ENCODE data around the gene RDH8. TPM values are rescaled to one million over a fixed set of nuclear protein-coding genes. Genes with fewer than 3 reads are reported as not detected.
"Not testable (repeated sequence)": the region's sequence is repeated elsewhere in the genome, so short reads cannot be mapped to it uniquely, and the experiment has no call there.

Gene RDH8
- total RNA-seq, 1 experiment from 2014 or later, result not detected

- DNase-seq (ENCODE audit: low read depth), result no peak
Measured at GRCh38 chr19:10005632-10006334, 7.5 kb upstream of the RDH8 start.

- peak; percentile 68 for DNase-seq (ENCODE audit: low read depth)
Measured at GRCh38 chr19:10006335-10006708, 7.0 kb upstream of the RDH8 start.

GRCh38 chr19:10006752-10007323 is 6.4 kb upstream of the RDH8 start:
- no peak for DNase-seq (ENCODE audit: low read depth)

- DNase-seq (ENCODE audit: low read depth), result peak; percentile 79
Measured at GRCh38 chr19:10007371-10008183, 5.7 kb upstream of the RDH8 start.

DNA sequence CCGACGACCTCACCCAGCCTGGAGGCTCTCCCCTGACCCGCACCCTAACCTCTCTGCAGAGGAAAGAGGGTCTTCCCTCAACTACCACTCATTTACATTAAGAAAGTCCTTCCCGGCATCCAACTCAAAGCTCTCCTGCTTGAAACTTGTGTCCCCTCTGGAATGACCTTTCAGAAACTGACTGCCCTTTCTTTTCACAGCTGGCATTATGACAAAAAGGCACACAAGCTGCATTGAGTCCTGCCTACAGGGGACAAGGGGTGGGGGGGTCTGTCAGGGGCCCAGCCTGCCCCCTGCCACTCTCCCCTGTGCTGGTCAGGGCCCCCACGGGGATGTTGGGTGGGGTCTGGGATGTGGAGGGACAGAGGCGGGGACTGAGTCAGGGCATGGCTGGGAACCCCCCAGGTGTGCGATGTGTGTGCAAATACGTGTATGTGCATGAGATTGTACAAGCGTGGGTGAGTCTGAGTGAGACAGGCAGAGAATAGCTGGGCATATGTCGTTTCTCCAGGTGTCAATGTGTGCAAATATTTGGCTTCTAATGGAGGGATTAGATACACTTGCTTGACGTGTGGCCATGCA is 5.0 kb upstream of the RDH8 start:
- DNase-seq (ENCODE audit: low read depth), result no peak

- no peak for DNase-seq (ENCODE audit: low read depth)
Measured at GRCh38 chr19:10009714-10010224, 3.5 kb upstream of the RDH8 start.

GRCh38 chr19:10010247-10010691 is 3.0 kb upstream of the RDH8 start, which contains the start of gene COL5A3:
Gene COL5A3, minus strand, starts transcription at chr19:10010504. Its CDS starts 119 bp downstream, at chr19:10010385.
- DNase-seq (ENCODE audit: low read depth), result peak; percentile 67

DNA sequence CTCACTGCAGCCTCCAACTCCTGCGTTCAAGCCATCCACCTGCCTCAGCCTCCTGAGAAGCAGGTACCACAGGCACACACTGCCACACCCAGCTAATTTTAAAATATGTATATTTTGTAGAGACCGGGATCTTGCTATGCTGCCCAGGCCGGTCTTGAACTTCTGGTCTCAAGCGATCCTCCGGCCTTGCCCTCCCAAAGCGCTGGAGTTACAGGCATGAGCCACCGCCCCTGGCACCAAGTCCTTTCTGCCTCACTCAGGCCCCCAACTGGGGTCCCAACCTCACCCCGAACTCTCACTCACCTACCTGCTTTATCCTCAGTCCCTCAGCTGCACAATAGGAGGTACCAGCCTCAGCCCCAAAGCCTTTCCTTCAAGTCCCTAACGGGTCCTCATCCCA is 2.3 kb upstream of the RDH8 start:
- DNase-seq (ENCODE audit: low read depth), result no peak

GRCh38 chr19:10011974-10012373 is 1.3 kb upstream of the RDH8 start:
- no peak for DNase-seq (ENCODE audit: low read depth)

- DNase-seq (ENCODE audit: low read depth), result no peak
Measured at GRCh38 chr19:10013834-10014618, 743 bp downstream of the RDH8 start.

DNA sequence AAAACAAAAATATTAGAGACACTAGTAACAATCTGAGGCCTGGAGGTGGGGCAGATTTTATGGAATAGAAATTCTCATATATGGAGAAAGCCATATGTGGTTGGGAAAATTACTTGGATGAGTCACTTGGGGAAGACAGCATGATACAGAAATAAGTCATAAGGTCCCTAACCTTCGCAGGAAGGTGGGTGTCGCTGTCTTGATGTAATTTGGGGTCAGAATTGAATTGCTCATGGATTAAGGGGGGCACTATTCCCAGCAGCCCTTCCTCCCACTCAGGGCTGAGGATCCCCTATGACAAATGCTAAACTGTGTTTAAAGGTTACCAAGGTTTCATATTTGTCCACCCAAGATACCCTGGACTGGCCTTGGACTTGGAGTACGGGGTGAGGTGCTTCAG is 5.0 kb downstream of the RDH8 start:
- peak; percentile 75 for DNase-seq (ENCODE audit: low read depth)

- DNase-seq (ENCODE audit: low read depth), result peak; percentile 51
Measured at GRCh38 chr19:10018786-10019185, 5.5 kb downstream of the RDH8 start.

- peak; percentile 60 for DNase-seq (ENCODE audit: low read depth)
Measured at GRCh38 chr19:10019246-10019645, 6.0 kb downstream of the RDH8 start.

DNA sequence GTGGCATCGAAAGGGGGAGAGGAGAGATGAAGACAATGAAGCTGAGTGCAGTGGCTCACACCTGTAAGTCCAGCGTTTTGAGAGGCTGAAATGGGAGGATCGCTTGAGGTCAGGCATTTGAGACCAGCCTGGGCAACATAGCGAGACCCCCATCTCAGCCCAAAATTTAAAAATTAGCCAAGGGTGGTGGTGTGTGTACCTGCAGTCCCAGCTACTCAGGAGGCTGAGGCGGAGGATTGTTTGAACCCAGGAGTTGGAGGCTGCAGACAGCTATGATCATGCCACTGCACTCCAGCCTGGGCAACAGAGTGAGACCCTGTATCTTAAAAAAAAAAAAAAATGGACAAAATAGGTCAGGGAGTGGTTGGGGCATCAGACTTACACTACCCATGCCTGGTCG is 7.6 kb downstream of the RDH8 start:
- no peak for DNase-seq (ENCODE audit: low read depth)

DNA sequence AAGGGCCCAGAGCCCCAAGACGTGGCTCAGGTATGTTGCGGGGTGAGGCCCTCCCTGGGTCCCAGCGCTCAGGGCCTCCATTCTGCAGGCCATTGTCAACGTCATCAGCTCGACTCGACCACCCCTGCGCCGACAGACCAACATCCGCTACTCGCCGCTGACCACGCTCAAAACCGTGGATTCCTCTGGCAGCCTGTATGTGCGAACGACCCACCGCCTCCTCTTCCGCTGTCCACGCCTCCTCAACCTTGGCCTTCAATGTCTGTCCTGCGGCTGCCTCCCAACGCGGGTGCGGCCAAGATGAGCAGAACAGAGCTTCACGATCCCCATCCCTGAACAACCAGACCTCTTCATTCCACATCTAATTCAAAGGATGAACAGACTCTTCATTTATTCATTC is 8.2 kb downstream of the RDH8 start:
- DNase-seq (ENCODE audit: low read depth), result no peak

GRCh38 chr19:10021863-10022262 is 8.6 kb downstream of the RDH8 start:
- DNase-seq (ENCODE audit: low read depth), result no peak

GRCh38 chr19:10023096-10023495 is 9.8 kb downstream of the RDH8 start:
- DNase-seq (ENCODE audit: low read depth), result not testable (repeated sequence)

GRCh38 chr19:10026744-10027143 is 13.5 kb downstream of the RDH8 start:
- DNase-seq (ENCODE audit: low read depth), result no peak

DNA sequence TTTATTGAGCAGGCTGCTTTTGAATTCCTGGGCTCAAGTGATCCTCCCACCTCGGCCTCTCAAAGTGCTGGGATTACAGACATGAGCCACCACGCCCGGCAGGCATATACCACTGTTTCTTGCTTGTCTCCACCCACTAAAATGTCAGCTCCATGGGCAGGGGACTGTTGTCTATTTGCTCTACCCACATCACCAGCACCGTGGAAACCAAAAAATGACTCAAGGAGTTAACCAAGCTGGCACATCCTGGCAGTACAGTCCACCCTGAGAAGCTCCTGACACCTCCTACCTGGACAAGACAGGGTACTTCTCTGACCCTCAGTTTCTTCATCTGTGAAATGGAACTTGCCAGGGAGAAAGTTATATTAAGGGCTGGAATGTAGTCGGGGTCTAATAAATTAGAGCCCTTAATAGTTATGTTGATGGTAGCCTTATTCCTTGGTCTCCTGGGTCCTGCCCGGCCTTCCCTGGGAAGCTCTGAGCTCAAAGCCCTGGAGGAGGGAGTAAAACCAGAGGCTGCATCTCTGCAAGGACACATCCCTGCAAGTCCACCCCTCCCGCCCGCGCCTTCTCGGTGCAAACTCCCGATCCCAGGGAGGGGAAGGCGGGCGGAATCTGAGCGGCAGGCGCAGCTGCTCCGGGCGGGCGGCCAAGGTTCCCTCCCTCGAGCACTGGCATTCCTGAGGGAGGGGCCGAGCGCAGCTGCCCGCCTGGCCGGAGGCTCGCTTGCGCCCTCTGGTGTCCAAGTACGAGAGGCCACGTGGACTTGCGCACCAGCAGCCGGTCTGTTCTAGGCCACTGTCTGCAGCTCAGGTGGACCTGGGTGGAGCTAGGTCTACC is 14.1 kb downstream of the RDH8 start:
- DNase-seq (ENCODE audit: low read depth), result peak; percentile 97

- no peak for DNase-seq (ENCODE audit: low read depth)
Measured at GRCh38 chr19:10033614-10034013, 20.3 kb downstream of the RDH8 start.

Data from Daoy (cell line).